ENCODE data around the gene CILP2.

DNA sequence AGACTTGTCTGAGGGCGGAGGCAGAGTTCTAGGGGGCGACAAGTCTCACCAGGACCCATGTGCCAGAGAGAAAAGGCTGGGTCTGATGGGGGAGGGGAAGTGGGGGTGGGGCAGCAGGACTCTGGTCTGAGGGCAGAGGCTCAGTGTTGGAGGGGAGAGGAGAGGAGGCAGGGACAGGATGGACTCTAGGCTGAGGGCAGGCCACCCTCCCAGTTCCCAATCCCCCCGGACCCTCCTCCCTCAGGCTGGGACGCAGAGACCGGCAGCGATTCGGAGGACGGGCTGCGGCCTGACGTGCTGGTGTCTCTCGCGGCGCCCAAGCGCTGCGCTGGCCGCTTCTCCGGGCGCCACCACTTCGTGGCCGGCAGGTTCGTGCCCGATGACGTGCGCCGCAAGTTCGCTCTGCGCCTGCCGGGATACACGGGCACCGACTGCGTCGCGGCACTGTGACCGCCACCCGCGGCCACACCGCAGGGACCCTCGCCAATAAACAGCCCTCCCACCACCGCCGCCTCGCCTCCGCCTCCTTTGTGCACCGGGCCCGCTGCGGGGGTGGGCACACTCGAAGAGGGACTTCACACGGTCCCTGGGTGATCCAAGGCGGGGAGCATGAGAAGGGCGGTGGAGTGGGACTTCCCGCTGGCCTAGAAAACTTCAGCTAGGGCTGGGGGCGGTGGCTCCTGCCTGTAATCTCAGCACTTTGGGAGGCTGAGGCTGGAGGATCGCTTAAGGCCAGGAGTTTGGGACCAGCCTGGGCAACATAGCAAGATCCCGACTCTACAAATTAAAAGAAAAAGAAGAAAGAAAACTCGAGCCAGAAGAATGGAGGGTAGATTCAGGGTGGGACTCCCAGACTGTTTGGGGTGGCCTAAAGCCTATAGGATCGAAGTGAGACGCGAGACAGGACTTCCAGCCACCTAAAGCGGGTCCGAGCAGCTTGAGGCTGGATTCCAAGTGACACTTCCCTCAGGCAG is 703 bp upstream of the CILP2 start:
- TF ChIP-seq, protein P1, sequence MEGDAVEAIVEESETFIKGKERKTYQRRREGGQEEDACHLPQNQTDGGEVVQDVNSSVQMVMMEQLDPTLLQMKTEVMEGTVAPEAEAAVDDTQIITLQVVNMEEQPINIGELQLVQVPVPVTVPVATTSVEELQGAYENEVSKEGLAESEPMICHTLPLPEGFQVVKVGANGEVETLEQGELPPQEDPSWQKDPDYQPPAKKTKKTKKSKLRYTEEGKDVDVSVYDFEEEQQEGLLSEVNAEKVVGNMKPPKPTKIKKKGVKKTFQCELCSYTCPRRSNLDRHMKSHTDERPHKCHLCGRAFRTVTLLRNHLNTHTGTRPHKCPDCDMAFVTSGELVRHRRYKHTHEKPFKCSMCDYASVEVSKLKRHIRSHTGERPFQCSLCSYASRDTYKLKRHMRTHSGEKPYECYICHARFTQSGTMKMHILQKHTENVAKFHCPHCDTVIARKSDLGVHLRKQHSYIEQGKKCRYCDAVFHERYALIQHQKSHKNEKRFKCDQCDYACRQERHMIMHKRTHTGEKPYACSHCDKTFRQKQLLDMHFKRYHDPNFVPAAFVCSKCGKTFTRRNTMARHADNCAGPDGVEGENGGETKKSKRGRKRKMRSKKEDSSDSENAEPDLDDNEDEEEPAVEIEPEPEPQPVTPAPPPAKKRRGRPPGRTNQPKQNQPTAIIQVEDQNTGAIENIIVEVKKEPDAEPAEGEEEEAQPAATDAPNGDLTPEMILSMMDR (IDR thresholded peaks at IDR 0.05), result no peak
- no peak for TF ChIP-seq EZH2 (IDR thresholded peaks at IDR 0.05)
- no peak for TF ChIP-seq EZH2phosphoT487 (IDR thresholded peaks at IDR 0.05)

All from neural progenitor cell (in vitro differentiated cells).